Ecto neural progenitor cell (in vitro differentiated cells): ENCODE results near the gene VIPR2.
A peak's percentile ranks its signal among the peaks of the same experiment; 100 is the strongest.

ENCODE experiments used
- DNase-seq: peaks from one replicate; pipeline ENCODE4 v3.0.0-alpha.2; 2018; ENCODE audit warnings: low spot score

Gene VIPR2

GRCh38 chr7:159042103-159042502 lies 102.6 kb downstream of the VIPR2 start:
- no peak for DNase-seq

GRCh38 chr7:159040912-159041711 lies 103.6 kb downstream of the VIPR2 start:
- DNase-seq = peak; percentile 43

- DNase-seq = peak; percentile 37
Measured at GRCh38 chr7:159040146-159040545, 104.5 kb downstream of the VIPR2 start.

GRCh38 chr7:159039716-159040115 lies 105.0 kb downstream of the VIPR2 start:
- DNase-seq = no peak

- peak; percentile 43 for DNase-seq
Measured at GRCh38 chr7:159038066-159038465, 106.6 kb downstream of the VIPR2 start.

- DNase-seq = peak; percentile 44
Measured at GRCh38 chr7:159036916-159037605, 107.6 kb downstream of the VIPR2 start.

GRCh38 chr7:159035571-159036073 lies 109.0 kb downstream of the VIPR2 start:
- no peak for DNase-seq

- DNase-seq = no peak
Measured at GRCh38 chr7:159034988-159035387, 109.7 kb downstream of the VIPR2 start.

- no peak for DNase-seq
Measured at GRCh38 chr7:159034394-159034793, 110.3 kb downstream of the VIPR2 start.

GRCh38 chr7:159033956-159034355 lies 110.7 kb downstream of the VIPR2 start:
- DNase-seq = no peak

- DNase-seq = no peak
Measured at GRCh38 chr7:159033473-159033825, 111.2 kb downstream of the VIPR2 start.

- DNase-seq = peak; percentile 36
Measured at GRCh38 chr7:159032753-159033472, 111.8 kb downstream of the VIPR2 start.

- peak; percentile 38 for DNase-seq
Measured at GRCh38 chr7:159032322-159032721, 112.3 kb downstream of the VIPR2 start.

- DNase-seq = no peak
Measured at GRCh38 chr7:159031750-159032149, 112.9 kb downstream of the VIPR2 start.

GRCh38 chr7:159031135-159031701 lies 113.4 kb downstream of the VIPR2 start:
- DNase-seq = peak; percentile 75

GRCh38 chr7:159030490-159031134 lies 114.1 kb downstream of the VIPR2 start:
- peak; percentile 88 for DNase-seq

GRCh38 chr7:159028508-159029401 lies 115.9 kb downstream of the VIPR2 start:
- DNase-seq = peak; percentile 38

GRCh38 chr7:159027789-159028507 lies 116.7 kb downstream of the VIPR2 start:
- DNase-seq = peak; percentile 49

GRCh38 chr7:159027056-159027788 lies 117.4 kb downstream of the VIPR2 start:
- DNase-seq = peak; percentile 46
